WTC11 (cell line): ENCODE results near the gene TJAP1. TPM values are rescaled to one million over a fixed set of nuclear protein-coding genes. Genes with fewer than 3 reads are reported as not detected.

Experiments
- ATAC-seq: fragments of 200-7000 bp; cut with Tn5 transposase; 2 replicates; pipeline ENCODE4 v1.10.0; 2021; ENCODE audit warnings: mild to moderate bottlenecking, moderate library complexity
- CTCF ChIA-PET: fragments of 300-600 bp; sonication (Branson Sonifier 250); formaldehyde crosslinking; loops from one replicate; lab custom pipeline; 2021; ENCODE audit warnings: antibody characterized with exemption; lab: Charles Lee
- POLR2A ChIA-PET: fragments of 350-600 bp; sonication (Branson Sonifier 250); formaldehyde crosslinking; loops from one replicate; lab custom pipeline; 2021; ENCODE audit warnings: antibody characterized with exemption; lab: Charles Lee
- DNase-seq: peaks from one replicate; pipeline ENCODE4 v3.0.0; 2021; ENCODE audit warnings: low spot score
- H3K27ac Mint-ChIP-seq: 2 replicates; pipeline ENCODE4 v1.8.0; 2021; ENCODE audit warnings: mixed read lengths
- H3K27me3 Mint-ChIP-seq: 2 replicates; pipeline ENCODE4 v1.8.0; 2021; ENCODE audit warnings: low read depth, mild to moderate bottlenecking, moderate library complexity, mixed read lengths
- H3K36me3 Mint-ChIP-seq: 2 replicates; pipeline ENCODE4 v1.8.0; 2021; ENCODE audit warnings: mixed read lengths
- H3K4me1 Mint-ChIP-seq: 2 replicates; pipeline ENCODE4 v1.8.0; 2022; ENCODE audit warnings: mixed read lengths
- H3K4me3 Mint-ChIP-seq: 2 replicates; pipeline ENCODE4 v1.8.0; 2021; ENCODE audit warnings: mild to moderate bottlenecking, moderate library complexity, mixed read lengths
- H3K9me3 Mint-ChIP-seq: 2 replicates; pipeline ENCODE4 v1.8.0; 2021; ENCODE audit warnings: mixed read lengths
- ETV6 ChIP-seq: sonication (generic); formaldehyde crosslinking; IDR thresholded peaks from 2 replicates; pipeline ENCODE4 v1.8.1; 2022; ENCODE audit warnings: mild to moderate bottlenecking, missing genetic modification reagents
- FOXJ3 ChIP-seq: sonication (generic); formaldehyde crosslinking; IDR thresholded peaks from 2 replicates; pipeline ENCODE4 v1.9.0; 2021; ENCODE audit warnings: missing genetic modification reagents, mild to moderate bottlenecking, borderline replicate concordance
- KAT7 ChIP-seq: sonication (generic); formaldehyde crosslinking; IDR thresholded peaks from 2 replicates; pipeline ENCODE4 v1.8.1; 2023; ENCODE audit warnings: missing genetic modification reagents, mild to moderate bottlenecking, borderline replicate concordance
- MXD4 ChIP-seq: fragments of 250-450 bp; sonication (Bioruptor Pico); IDR thresholded peaks from 2 replicates; pipeline ENCODE4 v1.8.0; 2021; ENCODE audit warnings: mild to moderate bottlenecking, moderate library complexity, borderline replicate concordance
- NFYB ChIP-seq: sonication (generic); formaldehyde crosslinking; conservative IDR thresholded peaks from 2 replicates; pipeline ENCODE4 v1.8.0; 2022; ENCODE audit warnings: low read depth, missing genetic modification reagents
- OVOL2 ChIP-seq: fragments of 250-450 bp; sonication (Bioruptor Pico); IDR thresholded peaks from 2 replicates; pipeline ENCODE4 v1.9.0; 2021; ENCODE audit warnings: mild to moderate bottlenecking, borderline replicate concordance
- RORB ChIP-seq: fragments of 250-450 bp; sonication (Bioruptor Pico); IDR thresholded peaks from 2 replicates; pipeline ENCODE4 v1.9.0; 2021; ENCODE audit warnings: mild to moderate bottlenecking
- SP1 ChIP-seq: sonication (generic); formaldehyde crosslinking; conservative IDR thresholded peaks from 2 replicates; pipeline ENCODE4 v1.8.1; 2022; ENCODE audit warnings: missing genetic modification reagents
- ZBTB21 ChIP-seq: sonication (generic); formaldehyde crosslinking; IDR thresholded peaks from 2 replicates; pipeline ENCODE4 v1.8.1; 2023; ENCODE audit warnings: mild to moderate bottlenecking, missing genetic modification reagents, borderline replicate concordance
- ZNF121 ChIP-seq: sonication (generic); formaldehyde crosslinking; IDR thresholded peaks from 2 replicates; pipeline ENCODE4 v1.8.0; 2023; ENCODE audit warnings: missing genetic modification reagents
- ZNF138 ChIP-seq: sonication (generic); formaldehyde crosslinking; conservative IDR thresholded peaks from 2 replicates; pipeline ENCODE4 v1.8.1; 2022; ENCODE audit warnings: mild to moderate bottlenecking, moderate library complexity, missing genetic modification reagents
- total RNA-seq: library from RNA; stranded (reverse); gene quantifications from 3 replicates; pipeline ENCODE4 v1.2.3, GENCODE V29; 2021
- TF ChIP-seq, protein P1 (sequence below): fragments of 250-450 bp; sonication (Bioruptor Pico); IDR thresholded peaks from 2 replicates; pipeline ENCODE4 v1.8.0; 2021; ENCODE audit warnings: mild to moderate bottlenecking
- TF ChIP-seq, protein P2 (sequence below): sonication (generic); formaldehyde crosslinking; IDR thresholded peaks from 2 replicates; pipeline ENCODE4 v1.8.0; 2022; ENCODE audit warnings: missing genetic modification reagents
- TF ChIP-seq, protein P3 (sequence below): sonication (generic); formaldehyde crosslinking; IDR thresholded peaks from 2 replicates; pipeline ENCODE4 v1.8.1; 2023; ENCODE audit warnings: mild to moderate bottlenecking, missing genetic modification reagents, moderate library complexity
- TF ChIP-seq, protein P4 (sequence below): sonication (generic); formaldehyde crosslinking; IDR thresholded peaks from 2 replicates; pipeline ENCODE4 v1.8.1; 2022; ENCODE audit warnings: mild to moderate bottlenecking, moderate library complexity, missing genetic modification reagents
- TF ChIP-seq, protein P5 (sequence below): fragments of 200-600 bp; IDR thresholded peaks from 2 replicates; pipeline ENCODE4 v1.8.0; 2022; ENCODE audit warnings: antibody characterized with exemption
- TF ChIP-seq, protein P6 (sequence below): fragments of 250-450 bp; sonication (Bioruptor Pico); IDR thresholded peaks from 2 replicates; pipeline ENCODE4 v1.9.0; 2021; ENCODE audit warnings: moderate library complexity, mild to moderate bottlenecking, inconsistent platforms, borderline replicate concordance
- TF ChIP-seq, protein P7 (sequence below): sonication (generic); formaldehyde crosslinking; IDR thresholded peaks from 2 replicates; pipeline ENCODE4 v1.8.1; 2023; ENCODE audit warnings: mild to moderate bottlenecking, missing genetic modification reagents, borderline replicate concordance
- TF ChIP-seq, protein P8 (sequence below): sonication (generic); formaldehyde crosslinking; IDR thresholded peaks from 2 replicates; pipeline ENCODE4 v1.8.1; 2022; ENCODE audit warnings: low read depth, missing genetic modification reagents, borderline replicate concordance

TJAP1 gene
- total RNA-seq, 1 experiment from 2014 or later, result 40.4 TPM

DNA sequence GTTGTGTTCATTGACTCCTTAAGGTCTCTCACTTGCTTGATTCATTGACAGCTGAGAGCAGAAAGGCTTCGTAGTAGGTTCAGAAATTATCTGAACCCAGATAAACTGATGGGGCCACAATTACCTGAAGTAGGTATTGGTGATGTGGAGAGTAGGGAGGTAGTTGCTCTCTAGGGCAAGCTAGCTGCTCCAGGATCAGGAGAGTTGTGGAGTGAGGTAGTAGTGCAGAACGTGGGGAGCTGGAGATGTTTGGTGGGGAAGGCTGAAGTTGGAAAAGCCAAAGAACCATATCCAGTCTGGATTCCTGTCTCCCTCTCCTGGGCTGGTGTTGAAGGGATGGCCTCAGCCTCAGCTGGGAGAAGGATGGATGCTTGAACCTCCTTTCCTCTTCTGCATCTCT is 15.9 kb downstream of the TJAP1 start:
- ATAC-seq (no peak), DNase-seq (no peak)
- Mint-ChIP-seq H3K4me3 (no peak overlapping the region), H3K9me3 (no peaks in the 10 kb centered on the region), H3K36me3 (peaks cover under 1% of the 10 kb centered on the region; the same call in 1 of the 2 replicates), H3K27me3 (no peaks in the 10 kb centered on the region), H3K4me1 (peaks cover 41% of the 10 kb centered on the region), H3K27ac (peak overlapping the region; percentile 74; the same call in 1 of the 2 replicates)
- POLR2A ChIA-PET, result interaction anchor here (1.1 to 1.2 kb wide), 2 partner anchors 12 to 439 kb away, joined by 3 to 4 read pairs; partner anchors contain the start of gene CUL7
- TF ChIP-seq, protein P1, sequence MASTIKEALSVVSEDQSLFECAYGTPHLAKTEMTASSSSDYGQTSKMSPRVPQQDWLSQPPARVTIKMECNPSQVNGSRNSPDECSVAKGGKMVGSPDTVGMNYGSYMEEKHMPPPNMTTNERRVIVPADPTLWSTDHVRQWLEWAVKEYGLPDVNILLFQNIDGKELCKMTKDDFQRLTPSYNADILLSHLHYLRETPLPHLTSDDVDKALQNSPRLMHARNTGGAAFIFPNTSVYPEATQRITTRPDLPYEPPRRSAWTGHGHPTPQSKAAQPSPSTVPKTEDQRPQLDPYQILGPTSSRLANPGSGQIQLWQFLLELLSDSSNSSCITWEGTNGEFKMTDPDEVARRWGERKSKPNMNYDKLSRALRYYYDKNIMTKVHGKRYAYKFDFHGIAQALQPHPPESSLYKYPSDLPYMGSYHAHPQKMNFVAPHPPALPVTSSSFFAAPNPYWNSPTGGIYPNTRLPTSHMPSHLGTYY (CRISPR knock-in tag), result no peak
- TF ChIP-seq MXD4 (CRISPR knock-in tag) (no peak), ZNF138 (CRISPR knock-in tag) (no peak), SP1 (CRISPR knock-in tag) (no peak), ETV6 (CRISPR knock-in tag) (no peak), FOXJ3 (CRISPR knock-in tag) (no peak), NFYB (CRISPR knock-in tag) (no peak)
- TF ChIP-seq, protein P2, sequence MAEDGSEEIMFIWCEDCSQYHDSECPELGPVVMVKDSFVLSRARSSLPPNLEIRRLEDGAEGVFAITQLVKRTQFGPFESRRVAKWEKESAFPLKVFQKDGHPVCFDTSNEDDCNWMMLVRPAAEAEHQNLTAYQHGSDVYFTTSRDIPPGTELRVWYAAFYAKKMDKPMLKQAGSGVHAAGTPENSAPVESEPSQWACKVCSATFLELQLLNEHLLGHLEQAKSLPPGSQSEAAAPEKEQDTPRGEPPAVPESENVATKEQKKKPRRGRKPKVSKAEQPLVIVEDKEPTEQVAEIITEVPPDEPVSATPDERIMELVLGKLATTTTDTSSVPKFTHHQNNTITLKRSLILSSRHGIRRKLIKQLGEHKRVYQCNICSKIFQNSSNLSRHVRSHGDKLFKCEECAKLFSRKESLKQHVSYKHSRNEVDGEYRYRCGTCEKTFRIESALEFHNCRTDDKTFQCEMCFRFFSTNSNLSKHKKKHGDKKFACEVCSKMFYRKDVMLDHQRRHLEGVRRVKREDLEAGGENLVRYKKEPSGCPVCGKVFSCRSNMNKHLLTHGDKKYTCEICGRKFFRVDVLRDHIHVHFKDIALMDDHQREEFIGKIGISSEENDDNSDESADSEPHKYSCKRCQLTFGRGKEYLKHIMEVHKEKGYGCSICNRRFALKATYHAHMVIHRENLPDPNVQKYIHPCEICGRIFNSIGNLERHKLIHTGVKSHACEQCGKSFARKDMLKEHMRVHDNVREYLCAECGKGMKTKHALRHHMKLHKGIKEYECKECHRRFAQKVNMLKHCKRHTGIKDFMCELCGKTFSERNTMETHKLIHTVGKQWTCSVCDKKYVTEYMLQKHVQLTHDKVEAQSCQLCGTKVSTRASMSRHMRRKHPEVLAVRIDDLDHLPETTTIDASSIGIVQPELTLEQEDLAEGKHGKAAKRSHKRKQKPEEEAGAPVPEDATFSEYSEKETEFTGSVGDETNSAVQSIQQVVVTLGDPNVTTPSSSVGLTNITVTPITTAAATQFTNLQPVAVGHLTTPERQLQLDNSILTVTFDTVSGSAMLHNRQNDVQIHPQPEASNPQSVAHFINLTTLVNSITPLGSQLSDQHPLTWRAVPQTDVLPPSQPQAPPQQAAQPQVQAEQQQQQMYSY (CRISPR knock-in tag), result no peak
- TF ChIP-seq, protein P3, sequence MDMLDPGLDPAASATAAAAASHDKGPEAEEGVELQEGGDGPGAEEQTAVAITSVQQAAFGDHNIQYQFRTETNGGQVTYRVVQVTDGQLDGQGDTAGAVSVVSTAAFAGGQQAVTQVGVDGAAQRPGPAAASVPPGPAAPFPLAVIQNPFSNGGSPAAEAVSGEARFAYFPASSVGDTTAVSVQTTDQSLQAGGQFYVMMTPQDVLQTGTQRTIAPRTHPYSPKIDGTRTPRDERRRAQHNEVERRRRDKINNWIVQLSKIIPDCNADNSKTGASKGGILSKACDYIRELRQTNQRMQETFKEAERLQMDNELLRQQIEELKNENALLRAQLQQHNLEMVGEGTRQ (CRISPR knock-in tag), result no peak
- TF ChIP-seq, protein P4, sequence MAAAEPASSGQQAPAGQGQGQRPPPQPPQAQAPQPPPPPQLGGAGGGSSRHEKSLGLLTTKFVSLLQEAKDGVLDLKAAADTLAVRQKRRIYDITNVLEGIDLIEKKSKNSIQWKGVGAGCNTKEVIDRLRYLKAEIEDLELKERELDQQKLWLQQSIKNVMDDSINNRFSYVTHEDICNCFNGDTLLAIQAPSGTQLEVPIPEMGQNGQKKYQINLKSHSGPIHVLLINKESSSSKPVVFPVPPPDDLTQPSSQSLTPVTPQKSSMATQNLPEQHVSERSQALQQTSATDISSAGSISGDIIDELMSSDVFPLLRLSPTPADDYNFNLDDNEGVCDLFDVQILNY, result no peak
- CTCF ChIA-PET, result interaction anchor here (0.7 to 7.2 kb wide), 7 partner anchors 13 to 264 kb away, joined by 3 to 75 read pairs (median 7); partner anchors contain the start of genes DLK2, DNPH1 and LRRC73

DNA sequence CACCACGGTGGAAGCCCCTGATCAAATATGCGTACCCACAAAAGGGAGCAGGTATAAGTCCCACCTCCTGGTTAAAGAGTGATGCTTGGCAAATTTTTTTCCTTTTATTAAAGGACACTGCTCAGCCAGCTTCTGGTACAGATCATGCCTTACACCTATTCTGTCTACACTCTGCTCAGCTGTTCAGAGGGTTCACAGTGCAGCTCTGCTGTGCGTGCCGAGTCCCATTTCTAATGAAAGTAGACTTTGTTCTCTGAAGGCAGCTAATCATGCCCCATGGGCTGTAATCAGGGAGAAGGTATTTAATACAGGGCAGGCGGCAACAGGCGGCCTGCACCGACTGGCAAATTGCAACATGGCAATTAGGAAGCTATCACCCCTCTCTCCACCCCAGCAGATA is 16.5 kb downstream of the TJAP1 start:
- Mint-ChIP-seq H3K27me3 (no peaks in the 10 kb centered on the region), H3K4me1 (peaks cover 41% of the 10 kb centered on the region), H3K9me3 (no peaks in the 10 kb centered on the region), H3K27ac (peak overlapping the region; percentile 60), H3K4me3 (no peak overlapping the region), H3K36me3 (peaks cover 6% of the 10 kb centered on the region)
- POLR2A ChIA-PET, result interaction anchor here (1.2 kb wide), 1 partner anchor 440 kb away, joined by 3 read pairs; the partner anchor contains the start of gene CUL7
- ATAC-seq (no peak), DNase-seq (no peak)
- CTCF ChIA-PET, result interaction anchor here (0.5 to 7.2 kb wide), 5 partner anchors 13 to 264 kb away, joined by 3 to 75 read pairs (median 8); partner anchors contain the start of genes DLK2, DNPH1 and LRRC73
- no peak for TF ChIP-seq ZBTB21 (CRISPR knock-in tag)
- TF ChIP-seq ETV6 (CRISPR knock-in tag), result no peak
- no peak for TF ChIP-seq OVOL2
- no peak for TF ChIP-seq KAT7 (CRISPR knock-in tag)
- TF ChIP-seq ZNF121 (CRISPR knock-in tag), result no peak
- TF ChIP-seq, protein P5, sequence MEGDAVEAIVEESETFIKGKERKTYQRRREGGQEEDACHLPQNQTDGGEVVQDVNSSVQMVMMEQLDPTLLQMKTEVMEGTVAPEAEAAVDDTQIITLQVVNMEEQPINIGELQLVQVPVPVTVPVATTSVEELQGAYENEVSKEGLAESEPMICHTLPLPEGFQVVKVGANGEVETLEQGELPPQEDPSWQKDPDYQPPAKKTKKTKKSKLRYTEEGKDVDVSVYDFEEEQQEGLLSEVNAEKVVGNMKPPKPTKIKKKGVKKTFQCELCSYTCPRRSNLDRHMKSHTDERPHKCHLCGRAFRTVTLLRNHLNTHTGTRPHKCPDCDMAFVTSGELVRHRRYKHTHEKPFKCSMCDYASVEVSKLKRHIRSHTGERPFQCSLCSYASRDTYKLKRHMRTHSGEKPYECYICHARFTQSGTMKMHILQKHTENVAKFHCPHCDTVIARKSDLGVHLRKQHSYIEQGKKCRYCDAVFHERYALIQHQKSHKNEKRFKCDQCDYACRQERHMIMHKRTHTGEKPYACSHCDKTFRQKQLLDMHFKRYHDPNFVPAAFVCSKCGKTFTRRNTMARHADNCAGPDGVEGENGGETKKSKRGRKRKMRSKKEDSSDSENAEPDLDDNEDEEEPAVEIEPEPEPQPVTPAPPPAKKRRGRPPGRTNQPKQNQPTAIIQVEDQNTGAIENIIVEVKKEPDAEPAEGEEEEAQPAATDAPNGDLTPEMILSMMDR, result no peak
- TF ChIP-seq RORB (CRISPR knock-in tag), result no peak
- TF ChIP-seq, protein P6, sequence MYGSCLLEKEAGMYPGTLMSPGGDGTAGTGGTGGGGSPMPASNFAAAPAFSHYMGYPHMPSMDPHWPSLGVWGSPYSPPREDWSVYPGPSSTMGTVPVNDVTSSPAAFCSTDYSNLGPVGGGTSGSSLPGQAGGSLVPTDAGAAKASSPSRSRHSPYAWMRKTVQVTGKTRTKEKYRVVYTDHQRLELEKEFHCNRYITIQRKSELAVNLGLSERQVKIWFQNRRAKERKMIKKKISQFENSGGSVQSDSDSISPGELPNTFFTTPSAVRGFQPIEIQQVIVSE (CRISPR knock-in tag), result no peak
- TF ChIP-seq, protein P7, sequence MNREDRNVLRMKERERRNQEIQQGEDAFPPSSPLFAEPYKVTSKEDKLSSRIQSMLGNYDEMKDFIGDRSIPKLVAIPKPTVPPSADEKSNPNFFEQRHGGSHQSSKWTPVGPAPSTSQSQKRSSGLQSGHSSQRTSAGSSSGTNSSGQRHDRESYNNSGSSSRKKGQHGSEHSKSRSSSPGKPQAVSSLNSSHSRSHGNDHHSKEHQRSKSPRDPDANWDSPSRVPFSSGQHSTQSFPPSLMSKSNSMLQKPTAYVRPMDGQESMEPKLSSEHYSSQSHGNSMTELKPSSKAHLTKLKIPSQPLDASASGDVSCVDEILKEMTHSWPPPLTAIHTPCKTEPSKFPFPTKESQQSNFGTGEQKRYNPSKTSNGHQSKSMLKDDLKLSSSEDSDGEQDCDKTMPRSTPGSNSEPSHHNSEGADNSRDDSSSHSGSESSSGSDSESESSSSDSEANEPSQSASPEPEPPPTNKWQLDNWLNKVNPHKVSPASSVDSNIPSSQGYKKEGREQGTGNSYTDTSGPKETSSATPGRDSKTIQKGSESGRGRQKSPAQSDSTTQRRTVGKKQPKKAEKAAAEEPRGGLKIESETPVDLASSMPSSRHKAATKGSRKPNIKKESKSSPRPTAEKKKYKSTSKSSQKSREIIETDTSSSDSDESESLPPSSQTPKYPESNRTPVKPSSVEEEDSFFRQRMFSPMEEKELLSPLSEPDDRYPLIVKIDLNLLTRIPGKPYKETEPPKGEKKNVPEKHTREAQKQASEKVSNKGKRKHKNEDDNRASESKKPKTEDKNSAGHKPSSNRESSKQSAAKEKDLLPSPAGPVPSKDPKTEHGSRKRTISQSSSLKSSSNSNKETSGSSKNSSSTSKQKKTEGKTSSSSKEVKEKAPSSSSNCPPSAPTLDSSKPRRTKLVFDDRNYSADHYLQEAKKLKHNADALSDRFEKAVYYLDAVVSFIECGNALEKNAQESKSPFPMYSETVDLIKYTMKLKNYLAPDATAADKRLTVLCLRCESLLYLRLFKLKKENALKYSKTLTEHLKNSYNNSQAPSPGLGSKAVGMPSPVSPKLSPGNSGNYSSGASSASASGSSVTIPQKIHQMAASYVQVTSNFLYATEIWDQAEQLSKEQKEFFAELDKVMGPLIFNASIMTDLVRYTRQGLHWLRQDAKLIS (CRISPR knock-in tag), result no peak
- TF ChIP-seq, protein P8, sequence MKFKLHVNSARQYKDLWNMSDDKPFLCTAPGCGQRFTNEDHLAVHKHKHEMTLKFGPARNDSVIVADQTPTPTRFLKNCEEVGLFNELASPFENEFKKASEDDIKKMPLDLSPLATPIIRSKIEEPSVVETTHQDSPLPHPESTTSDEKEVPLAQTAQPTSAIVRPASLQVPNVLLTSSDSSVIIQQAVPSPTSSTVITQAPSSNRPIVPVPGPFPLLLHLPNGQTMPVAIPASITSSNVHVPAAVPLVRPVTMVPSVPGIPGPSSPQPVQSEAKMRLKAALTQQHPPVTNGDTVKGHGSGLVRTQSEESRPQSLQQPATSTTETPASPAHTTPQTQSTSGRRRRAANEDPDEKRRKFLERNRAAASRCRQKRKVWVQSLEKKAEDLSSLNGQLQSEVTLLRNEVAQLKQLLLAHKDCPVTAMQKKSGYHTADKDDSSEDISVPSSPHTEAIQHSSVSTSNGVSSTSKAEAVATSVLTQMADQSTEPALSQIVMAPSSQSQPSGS (CRISPR knock-in tag), result no peak
